NCI-H345 treated with DMSO at 0.1 percent for 48 hours (cell line): ENCODE data around the gene SNX19.

ENCODE experiments used
- DNase-seq: peaks from one replicate; lab custom pipeline; 2025; ENCODE audit not compliant: unreplicated experiment; lab: John Stamatoyannopoulos, UW

Gene SNX19

DNA sequence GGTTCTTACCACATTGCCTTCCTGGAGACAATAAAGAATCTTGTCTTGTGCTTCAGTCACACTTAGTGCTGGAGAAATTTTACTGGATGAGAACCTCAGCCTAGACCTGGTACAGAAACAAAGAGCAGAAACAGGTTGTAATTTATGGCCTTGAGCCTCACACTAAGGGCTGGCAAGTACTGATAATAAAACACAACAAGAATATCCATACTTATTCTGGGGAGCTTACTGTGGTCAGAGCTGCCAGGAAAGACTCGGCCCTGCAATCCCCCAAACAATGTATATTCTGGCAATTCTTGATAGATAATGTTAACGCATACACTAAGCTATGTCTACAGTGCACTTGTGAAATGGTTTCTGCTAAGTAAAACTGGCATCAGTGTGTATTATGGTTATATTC is 9.7 kb downstream of the SNX19 start:
- DNase-seq = no peak

DNA sequence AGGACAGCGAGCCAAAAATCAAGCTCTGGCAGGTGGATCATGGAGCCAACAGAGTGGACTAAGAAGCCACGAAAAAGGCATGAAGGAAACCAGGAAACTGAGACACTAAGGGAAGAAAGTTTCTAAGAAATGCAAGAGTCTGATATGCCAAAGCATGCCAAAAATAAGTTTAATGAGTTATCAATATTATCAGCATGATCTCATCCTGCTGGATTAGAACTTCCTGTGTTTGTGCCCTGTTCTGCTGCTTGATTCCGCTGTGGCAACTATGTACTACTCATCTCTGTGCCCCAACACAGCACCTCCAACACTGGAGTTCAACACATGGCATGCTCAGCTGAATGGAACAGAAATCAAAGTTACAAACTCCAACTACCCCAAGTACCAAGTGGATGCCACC is 10.8 kb downstream of the SNX19 start:
- no peak for DNase-seq

GRCh38 chr11:130904380-130904779 is 11.9 kb downstream of the SNX19 start:
- no peak for DNase-seq

- no peak for DNase-seq
These were observed 13.9 kb downstream of the SNX19 start for GRCh38 chr11:130902380-130902779.

GRCh38 chr11:130899106-130899505 is 17.2 kb downstream of the SNX19 start:
- no peak for DNase-seq

GRCh38 chr11:130897262-130898182 is 18.8 kb downstream of the SNX19 start:
- no peak for DNase-seq

DNA sequence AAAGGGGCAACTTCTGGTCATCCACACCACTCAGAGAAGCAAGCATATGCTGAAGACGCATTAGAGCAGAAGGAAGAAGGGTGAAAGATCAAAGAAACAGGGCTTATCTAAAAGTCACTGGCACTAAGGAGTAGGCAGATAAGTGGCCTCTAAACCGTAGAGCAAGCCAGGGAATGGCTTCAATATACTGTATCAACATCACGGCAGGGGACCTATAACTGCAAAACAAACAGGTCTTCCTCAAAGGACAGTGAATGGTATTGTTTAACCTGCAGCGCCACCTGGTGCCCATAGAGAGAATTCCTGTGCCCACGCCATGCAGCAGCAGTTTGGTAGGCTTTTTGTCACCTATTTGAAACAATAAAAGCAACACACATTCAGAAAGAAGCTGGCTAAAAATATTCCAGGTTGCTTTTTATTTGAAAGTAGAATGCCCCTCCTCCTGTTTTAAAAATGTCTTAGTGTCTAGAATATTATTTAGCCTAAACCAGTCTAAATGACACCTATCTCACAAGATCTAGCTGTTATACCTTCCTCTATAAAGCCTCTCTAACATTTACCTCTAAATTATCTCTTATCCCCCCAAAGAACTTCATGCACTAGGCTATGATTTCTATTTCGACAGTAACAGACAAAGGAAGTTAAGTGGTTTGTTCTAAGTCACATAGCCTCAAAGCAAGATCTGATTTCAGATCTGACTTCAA is 21.8 kb downstream of the SNX19 start:
- peak; percentile 83 for DNase-seq

DNA sequence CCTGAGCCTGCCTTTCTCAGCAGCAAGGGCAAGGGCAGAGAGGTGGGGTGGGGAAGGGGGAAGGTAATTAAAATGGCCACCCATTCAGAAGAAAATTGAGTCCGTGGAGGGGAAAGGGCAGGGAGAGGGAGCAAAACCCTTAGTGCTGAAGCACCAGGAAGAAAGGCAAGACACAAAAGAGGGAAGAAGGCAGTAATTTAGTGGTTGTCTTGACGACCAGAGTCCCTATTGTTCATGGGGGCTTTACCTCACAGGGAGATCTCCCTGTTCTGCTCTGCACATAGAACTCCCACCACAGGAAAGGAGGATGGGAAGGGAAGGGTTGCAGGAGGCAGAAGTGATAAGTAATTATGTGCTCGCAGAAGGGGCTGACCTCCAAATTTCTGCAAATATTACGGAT is 23.4 kb downstream of the SNX19 start:
- no peak for DNase-seq

DNA sequence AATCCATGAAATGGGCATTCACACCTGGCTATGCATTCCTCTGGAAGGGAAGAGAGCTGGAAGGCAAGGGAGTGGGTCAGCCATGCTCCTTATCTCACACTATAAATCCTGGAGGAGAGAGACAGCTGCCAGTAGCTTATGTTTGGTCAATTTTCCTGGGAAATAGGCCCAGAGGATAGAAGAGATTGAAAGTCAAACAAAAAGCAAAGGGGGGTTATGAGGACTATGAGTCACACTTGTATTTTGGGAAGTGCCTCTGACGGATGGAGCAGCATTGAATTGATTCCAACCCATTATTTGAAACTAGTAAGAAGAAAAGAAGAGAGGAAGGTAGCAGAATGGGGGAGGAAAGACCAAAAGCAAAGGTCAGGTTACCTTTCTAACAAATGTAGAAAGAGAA is 25.0 kb downstream of the SNX19 start:
- no peak for DNase-seq

- DNase-seq = no peak
These were observed 26.1 kb downstream of the SNX19 start for GRCh38 chr11:130890039-130890745.

DNA sequence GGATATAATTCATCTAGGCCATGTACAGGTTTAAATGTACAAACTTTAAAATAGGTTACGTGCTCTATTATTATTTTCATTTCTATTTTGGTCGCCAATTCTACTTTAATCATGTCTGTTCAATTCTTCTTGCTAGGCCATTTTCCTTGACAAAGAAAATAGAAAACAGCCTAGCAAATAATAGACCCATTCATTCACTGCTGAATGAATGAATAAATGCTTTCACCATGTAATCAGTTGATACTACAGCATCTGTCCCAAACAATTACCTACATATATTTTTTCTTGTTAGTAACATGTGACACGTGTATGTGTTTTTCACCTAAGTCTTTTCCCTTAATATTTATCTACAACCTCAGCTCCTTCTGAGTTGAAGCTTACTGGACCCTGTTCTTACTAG is 27.5 kb downstream of the SNX19 start:
- DNase-seq = no peak

- no peak for DNase-seq
These were observed 29.6 kb downstream of the SNX19 start for GRCh38 chr11:130886704-130887103.

- DNase-seq = no peak
These were observed 34.1 kb downstream of the SNX19 start for GRCh38 chr11:130882138-130882551.

DNA sequence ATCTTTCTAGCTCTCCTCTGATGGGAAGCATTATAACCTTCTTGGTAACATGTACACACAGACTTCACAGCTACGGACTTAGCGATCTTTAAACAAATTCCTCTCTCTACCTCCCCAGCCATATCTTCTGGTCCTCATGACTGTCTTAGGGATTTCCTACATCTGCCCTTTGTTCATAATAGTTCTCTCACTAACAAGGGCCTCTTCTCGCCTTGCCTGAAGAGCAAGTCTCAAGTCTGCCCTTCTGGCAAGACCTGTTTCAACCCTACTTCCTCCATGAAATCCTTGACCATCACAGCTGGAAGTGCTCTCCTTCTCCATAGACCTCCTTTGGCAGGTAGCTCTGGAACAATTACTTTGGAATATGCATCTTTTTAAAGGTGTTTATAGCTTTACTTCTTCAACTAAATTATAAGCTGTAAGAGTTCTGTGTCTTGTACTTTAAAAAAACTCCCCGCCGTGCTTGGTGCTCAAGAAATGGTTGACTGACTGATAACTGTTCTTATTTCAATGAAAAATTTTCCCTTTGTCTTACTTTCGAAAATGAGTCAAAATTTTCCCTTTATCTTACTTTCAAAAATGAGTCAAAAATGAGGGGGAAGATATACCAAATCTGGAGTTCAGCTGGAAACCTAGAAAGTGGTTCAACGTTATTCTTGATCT is 34.7 kb downstream of the SNX19 start:
- DNase-seq = no peak

DNA sequence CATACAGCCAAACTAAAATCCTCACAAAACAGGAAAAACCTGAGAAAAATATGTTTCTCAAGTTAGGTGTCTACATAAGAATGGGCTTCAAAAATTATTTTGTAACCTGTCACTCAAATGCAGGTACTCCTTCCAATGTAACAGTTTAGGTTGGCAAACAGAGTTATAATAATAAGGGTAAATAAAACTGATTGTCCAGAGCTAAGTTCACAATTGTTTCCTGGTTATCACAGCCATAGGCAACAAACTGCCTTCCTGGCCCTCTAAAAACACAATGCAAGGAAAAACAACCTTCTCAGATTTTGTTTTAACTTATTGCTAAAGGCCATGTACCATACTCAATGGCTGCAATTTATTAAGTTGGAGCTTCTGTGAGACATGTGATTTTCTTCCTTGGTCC is 36.4 kb downstream of the SNX19 start:
- no peak for DNase-seq

DNA sequence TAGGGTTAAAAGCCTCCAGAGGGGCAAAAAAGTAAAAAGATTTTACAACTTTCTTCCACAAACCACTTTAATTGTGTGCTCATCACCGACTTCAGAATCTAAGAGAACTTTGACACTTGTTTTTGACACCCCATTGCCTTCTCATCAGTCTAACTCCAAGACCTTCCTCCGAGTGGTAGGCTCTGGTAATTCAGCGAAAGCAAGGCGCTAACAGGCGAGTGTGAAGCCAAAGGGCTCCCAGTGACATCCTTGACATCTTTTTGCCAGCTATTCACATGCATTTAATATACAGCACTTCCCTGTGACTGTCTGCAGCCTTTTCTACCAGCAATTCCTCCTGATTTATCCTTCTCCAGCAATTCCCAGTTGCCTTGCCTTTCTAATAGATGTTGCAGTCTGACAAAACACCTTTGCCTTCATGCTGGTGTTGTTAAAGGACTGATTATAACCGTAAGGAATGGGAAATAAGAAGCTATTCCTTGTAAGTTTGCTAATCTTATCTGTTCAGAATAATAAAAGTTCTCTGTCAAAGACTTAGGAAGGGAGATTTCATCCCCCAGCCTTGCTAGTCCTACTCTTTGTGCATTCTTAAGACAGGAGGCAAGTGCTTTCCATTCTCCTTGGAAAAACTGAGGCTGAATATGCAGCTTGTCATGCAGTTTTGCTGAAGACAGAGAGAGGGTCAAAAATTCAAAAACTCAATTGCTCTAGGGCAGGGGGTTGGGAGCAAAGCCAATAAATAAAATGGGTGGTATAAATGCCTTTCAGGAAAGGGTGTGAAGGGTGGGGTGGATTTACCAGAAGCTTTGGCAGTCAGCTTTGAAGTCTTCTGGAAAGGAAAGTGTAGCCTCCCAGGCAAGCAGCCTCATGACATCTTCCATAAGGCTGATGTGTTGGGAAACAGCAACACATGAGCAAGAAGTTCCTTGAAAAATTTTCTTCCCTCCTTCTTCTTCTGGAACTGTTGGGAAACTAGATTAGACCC is 39.1 kb downstream of the SNX19 start:
- no peak for DNase-seq

DNA sequence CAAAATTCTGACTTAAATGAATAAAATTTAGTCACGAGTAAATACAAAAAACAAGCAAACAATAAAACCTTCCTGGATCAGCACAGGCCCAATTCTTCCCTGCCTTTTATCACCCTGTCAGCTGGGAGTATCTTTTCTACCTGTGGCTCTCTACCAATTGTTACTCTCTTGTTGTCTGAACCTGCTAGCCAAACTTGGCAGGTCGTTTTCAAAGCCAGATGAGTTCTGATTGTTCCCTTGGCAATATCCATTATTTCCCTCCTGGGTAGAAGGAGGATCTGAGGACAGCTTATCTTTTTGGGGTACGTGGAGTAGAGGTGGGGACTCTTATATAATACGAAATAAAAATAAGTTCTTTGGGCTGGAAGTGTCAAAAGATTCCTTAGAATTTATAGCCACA is 40.2 kb downstream of the SNX19 start:
- DNase-seq = no peak

DNA sequence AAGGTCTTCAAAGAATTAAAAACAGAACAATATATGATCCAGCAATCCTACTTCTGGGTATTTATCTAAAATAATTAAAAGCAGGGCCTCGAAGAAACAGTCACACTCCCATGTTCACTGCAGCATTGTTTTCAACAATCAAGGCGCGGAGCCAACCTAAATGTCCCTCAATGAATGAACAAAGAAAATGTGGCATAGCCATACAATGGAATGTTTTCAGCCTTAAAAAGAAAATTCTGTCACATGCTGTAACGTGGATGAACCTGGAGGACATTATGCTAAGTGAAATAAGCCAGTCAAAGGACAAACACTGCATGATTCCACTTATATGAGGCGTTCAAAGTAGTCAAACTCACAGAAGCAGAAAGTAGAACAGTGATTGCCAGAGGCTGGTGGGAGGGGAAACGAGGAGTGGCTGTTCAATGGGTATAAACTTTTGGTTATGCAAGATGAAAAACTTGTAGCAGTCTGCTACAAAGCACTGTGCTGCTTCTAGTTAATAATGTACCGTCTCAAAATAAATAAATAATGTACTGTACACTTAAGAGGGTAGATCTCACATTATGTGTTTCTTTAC is 41.2 kb downstream of the SNX19 start:
- no peak for DNase-seq

DNA sequence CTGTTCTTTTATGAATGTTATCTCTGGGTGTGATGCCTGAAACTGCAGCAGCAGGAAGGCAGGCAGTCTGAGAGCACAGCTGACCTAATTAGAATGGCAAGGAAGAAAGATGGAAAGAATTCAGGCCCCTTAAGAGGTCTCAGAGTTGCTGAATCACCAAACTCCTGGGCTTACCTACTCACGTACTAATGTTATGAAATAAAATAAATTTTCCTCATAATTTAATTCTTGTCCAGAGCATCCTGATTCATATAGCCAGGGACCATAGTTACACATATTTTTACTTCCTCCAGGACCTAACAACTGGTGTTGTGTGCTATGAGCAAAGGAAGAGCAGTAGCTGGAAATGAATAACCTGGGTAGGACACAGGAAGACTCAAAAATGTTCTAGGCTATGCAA is 41.9 kb downstream of the SNX19 start:
- no peak for DNase-seq

GRCh38 chr11:130873761-130874160 is 42.5 kb downstream of the SNX19 start:
- DNase-seq = no peak
